Right lobe of liver (tissue), 6 donors: ENCODE results near the gene ERCC6L2. TPM values are rescaled to one million over a fixed set of nuclear protein-coding genes. Genes with fewer than 3 reads are reported as not detected.

Experiments
- ATAC-seq, 4 donors: fragments of 200-7000 bp; cut with Tn5 transposase; one replicate each; pipeline ENCODE4 v1.9.1; 2020; ENCODE audit warnings: mild to moderate bottlenecking in 4 of 4, moderate library complexity in 4 of 4
- DNase-seq, 3 donors: peaks; one replicate each; pipeline ENCODE4 v3.0.0-alpha.2; 2020
- H3K27ac ChIP-seq, 3 donors: fragments of 200-600 bp; one replicate each; pipeline ENCODE4 v1.8.0; 2022
- H3K27me3 ChIP-seq, 2 donors: fragments of 200-600 bp; one replicate each; pipeline ENCODE4 v1.8.0; 2022
- H3K36me3 ChIP-seq, 4 donors: fragments of 200-600 bp; sonication (generic) in 1 of 4; one replicate each; pipeline versions ENCODE4 v1.5.1 to v1.8.0; 2017 to 2022; ENCODE audit warnings: control low read depth in 1 of 4
- H3K4me1 ChIP-seq, 4 donors: fragments of 200-600 bp; sonication (generic) in 1 of 4; one replicate each; pipeline versions ENCODE4 v1.5.1 to v1.8.0; 2017 to 2022; ENCODE audit warnings: control low read depth in 1 of 4
- H3K4me3 ChIP-seq, 3 donors: fragments of 200-600 bp; one replicate each; pipeline ENCODE4 v1.8.0; 2022
- H3K9me3 ChIP-seq, 4 donors: fragments of 200-600 bp; sonication (generic) in 1 of 4; one replicate each; pipeline versions ENCODE4 v1.5.1 to v1.8.0; 2017 to 2022; ENCODE audit warnings: control low read depth in 1 of 4
- POLR2A ChIP-seq: fragments of 450-650 bp; IDR thresholded peaks from one replicate; pipeline ENCODE4 v1.6.1; 2017; ENCODE audit warnings: antibody characterized with exemption, mild to moderate bottlenecking
- WGBS: methylation state at CpG from one replicate; pipeline ENCODE4 v1.1.6; 2018; ENCODE audit warnings: low coverage, low lambda C conversion rate; ENCODE audit not compliant: insufficient coverage; ENCODE audit errors: missing lambda C conversion rate; 5-methylcytosine and 5-hydroxymethylcytosine counted together
- intact Hi-C, 2 donors: fragments of 100-400 bp; cut with DNase I; formaldehyde crosslinking; loops; one replicate each; pipeline versions ENCODE4 v1.11.2 to v1.14.1; 2022
- total RNA-seq, 6 experiments: library from RNA; depleted of rRNA in 2 of 6; stranded (reverse); fragments of >200 nt in 2 of 6; fragmentation: NEBNext Ultra II Directional in 3 of 6; extraction: Animal tissue kit (Norgen Biotek cat#: 25700) in 3 of 6; gene quantifications; one replicate each; pipeline versions ENCODE4 v1.1.0 to v1.2.4, GENCODE V29; 2016 to 2023
- TF ChIP-seq, protein P1 (sequence below), 4 donors: fragments of 200-600 bp in 3 of 4; fragments of 450-650 bp in 1 of 4; IDR thresholded peaks; one replicate each; pipeline versions ENCODE4 v1.5.1 to v1.8.0; 2016 to 2022; ENCODE audit warnings: antibody characterized with exemption in 4 of 4, mild to moderate bottlenecking in 2 of 4
- donor health status: DM: no; HTN: yes; CAD: no.
- donor health status: DM: no; HTN: no; CAD: no.
- donor health status: DM: no; HTN: no; CAD: no.
- donor health status: DM: no; HTN: yes; CAD: no.
- donor health status: DM: no; HTN: yes; CAD: no.

The ERCC6L2 gene
- total RNA-seq, 6 experiments from 2014 or later = 11.5 to 21.1 (median 17.2) TPM

DNA sequence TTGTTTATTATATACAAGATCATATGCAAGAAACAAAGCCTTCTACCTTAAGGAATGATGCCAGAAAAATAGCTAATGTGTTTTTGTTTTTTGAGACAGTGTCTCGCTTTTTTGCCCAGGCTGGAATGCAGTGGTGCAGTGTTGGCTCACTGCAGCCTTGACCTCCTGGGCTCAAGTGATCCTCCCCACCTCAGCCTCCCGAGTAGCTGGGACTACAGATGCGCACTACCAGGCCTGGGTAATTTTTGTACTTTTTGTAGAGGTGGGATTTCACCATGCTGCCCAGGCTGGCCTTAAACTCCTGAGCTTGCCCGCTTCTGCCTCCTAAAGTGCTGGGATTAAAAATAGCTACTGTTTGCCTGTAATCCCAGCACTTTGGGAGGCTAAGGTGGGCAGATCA is 15.1 kb downstream of the ERCC6L2 start:
- TF ChIP-seq, protein P1, sequence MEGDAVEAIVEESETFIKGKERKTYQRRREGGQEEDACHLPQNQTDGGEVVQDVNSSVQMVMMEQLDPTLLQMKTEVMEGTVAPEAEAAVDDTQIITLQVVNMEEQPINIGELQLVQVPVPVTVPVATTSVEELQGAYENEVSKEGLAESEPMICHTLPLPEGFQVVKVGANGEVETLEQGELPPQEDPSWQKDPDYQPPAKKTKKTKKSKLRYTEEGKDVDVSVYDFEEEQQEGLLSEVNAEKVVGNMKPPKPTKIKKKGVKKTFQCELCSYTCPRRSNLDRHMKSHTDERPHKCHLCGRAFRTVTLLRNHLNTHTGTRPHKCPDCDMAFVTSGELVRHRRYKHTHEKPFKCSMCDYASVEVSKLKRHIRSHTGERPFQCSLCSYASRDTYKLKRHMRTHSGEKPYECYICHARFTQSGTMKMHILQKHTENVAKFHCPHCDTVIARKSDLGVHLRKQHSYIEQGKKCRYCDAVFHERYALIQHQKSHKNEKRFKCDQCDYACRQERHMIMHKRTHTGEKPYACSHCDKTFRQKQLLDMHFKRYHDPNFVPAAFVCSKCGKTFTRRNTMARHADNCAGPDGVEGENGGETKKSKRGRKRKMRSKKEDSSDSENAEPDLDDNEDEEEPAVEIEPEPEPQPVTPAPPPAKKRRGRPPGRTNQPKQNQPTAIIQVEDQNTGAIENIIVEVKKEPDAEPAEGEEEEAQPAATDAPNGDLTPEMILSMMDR (IDR thresholded peaks at IDR 0.05) = no peak
- no peak for TF ChIP-seq POLR2A
- WGBS = 98% methylated on average over 4 of the region's 4 CpGs
- ATAC-seq = no peak
- Histone ChIP-seq H3K36me3 (no peaks in the 10 kb centered on the region), H3K9me3 (no peaks in the 10 kb centered on the region), H3K27ac (no peak overlapping the region), H3K4me1 (no peaks in the 10 kb centered on the region), H3K4me3 (no peak overlapping the region), H3K27me3 (no peaks in the 10 kb centered on the region)
- DNase-seq = no peak
- intact Hi-C loops = no loop called here

DNA sequence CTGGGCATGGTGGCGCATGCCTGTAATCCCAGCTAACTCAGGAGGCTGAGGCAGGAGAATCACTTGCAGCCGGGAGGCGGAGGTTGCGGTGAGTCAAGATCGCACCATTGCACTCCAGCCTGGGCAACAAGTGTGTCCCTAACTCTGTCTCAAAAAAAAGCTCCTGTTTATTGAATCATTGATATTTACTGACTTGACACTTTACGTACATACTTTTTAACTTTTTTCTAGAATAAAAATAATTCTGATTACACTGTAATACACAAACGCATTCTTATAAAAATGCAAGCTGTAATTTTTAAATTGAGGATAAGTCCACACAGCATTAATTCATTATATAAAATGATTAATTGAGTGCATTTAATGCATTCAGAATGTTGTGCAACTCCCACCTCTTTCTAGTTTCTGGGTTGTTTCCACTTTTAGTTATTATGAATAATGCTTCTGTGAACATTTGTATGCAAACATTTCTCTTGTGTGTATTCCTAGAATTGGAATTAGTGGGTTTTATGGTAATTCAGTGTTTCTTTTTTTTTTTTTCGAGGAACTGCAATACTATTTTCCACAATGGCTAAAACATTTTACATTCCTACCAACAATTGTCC is 15.7 kb downstream of the ERCC6L2 start:
- no peak for TF ChIP-seq POLR2A
- TF ChIP-seq, protein P1 (IDR thresholded peaks at IDR 0.05) = no peak
- Histone ChIP-seq H3K27me3 (no peaks in the 10 kb centered on the region), H3K27ac (no peak overlapping the region), H3K4me3 (no peak overlapping the region), H3K9me3 (no peaks in the 10 kb centered on the region), H3K36me3 (no peaks in the 10 kb centered on the region), H3K4me1 (no peaks in the 10 kb centered on the region)
- DNase-seq (no peak), ATAC-seq (no peak)
- intact Hi-C loops = no loop called here
- 93% methylated on average over 8 of the region's 8 CpGs for WGBS

GRCh38 chr9:95892690-95893089 is 17.2 kb downstream of the ERCC6L2 start:
- DNase-seq = no peak
- H3K27me3 ChIP-seq = no peaks in the 10 kb centered on the region
- no peak for ATAC-seq
- no peaks in the 10 kb centered on the region for H3K9me3 ChIP-seq
- no peak overlapping the region for H3K4me3 ChIP-seq
- intact Hi-C loops = no loop called here
- no peaks in the 10 kb centered on the region for H3K4me1 ChIP-seq
- 100% methylated on average over 2 of the region's 2 CpGs for WGBS
- TF ChIP-seq, protein P1 (IDR thresholded peaks at IDR 0.05) = no peak
- TF ChIP-seq POLR2A = no peak
- no peak overlapping the region for H3K27ac ChIP-seq
- H3K36me3 ChIP-seq = no peaks in the 10 kb centered on the region

- no peak for ATAC-seq
Measured at GRCh38 chr9:95896580-95896979, 21.1 kb downstream of the ERCC6L2 start.

More at GRCh38 chr9:95896580-95896979, 21.1 kb downstream of the ERCC6L2 start:
- 100% methylated on average over 2 of the region's 2 CpGs for WGBS
- Histone ChIP-seq H3K4me1 (peaks cover 0 to 4% (median 2%) of the 10 kb centered on the region in 4 donors), H3K9me3 (no peaks in the 10 kb centered on the region), H3K4me3 (no peak overlapping the region), H3K27me3 (no peaks in the 10 kb centered on the region), H3K27ac (no peak overlapping the region), H3K36me3 (peaks cover 0 to 4% (median 0%) of the 10 kb centered on the region in 4 donors)
- intact Hi-C loops = no loop called here
- TF ChIP-seq, protein P1 (IDR thresholded peaks at IDR 0.05) = no peak
- TF ChIP-seq POLR2A = no peak
- DNase-seq = no peak
